ENCODE results near the gene STK31. TPM values are rescaled to one million over a fixed set of nuclear protein-coding genes. Genes with fewer than 3 reads are reported as not detected.
"Not testable (repeated sequence)": the region's sequence is repeated elsewhere in the genome, so short reads cannot be mapped to it uniquely, and the experiment has no call there.

Gene STK31
- total and polyA plus RNA-seq, 4 experiments from 2014 or later, result 0.55 to 1.1 TPM; not detected in 2

- no peaks in the 10 kb centered on the region for H3K27me3 ChIP-seq (ENCODE audit: insufficient read depth, low read length)
- CTCF ChIA-PET (ENCODE audit: partially characterized antibody), result interaction anchor here (0.7 to 5.3 kb wide), 19 partner anchors 8 to 160 kb away, joined by 3 to 39 read pairs (median 4); no protein-coding TSS in a partner anchor
- Mint-ChIP-seq H3K36me3 (peaks cover 0 to 8% of the 10 kb centered on the region in 2 donors), H3K27me3 (peaks cover 0 to 4% of the 10 kb centered on the region in 2 donors), H3K4me3 (peak within 1 kb of the TSS; percentile 93 to 97 (median 96)), H3K27ac (peak within 1 kb of the TSS; percentile 78 to 93 (median 87)), H3K9me3 (peaks cover 0 to 2% (median 0%) of the 10 kb centered on the region in 8 donors), H3K4me1 (peaks cover 7 to 30% (median 16%) of the 10 kb centered on the region in 4 donors)
- H3K27ac ChIP-seq (ENCODE audit: low read depth, low read length), result peak within 1 kb of the TSS; percentile 68
- H3K4me1 ChIP-seq (ENCODE audit: insufficient read depth, low read length), result peaks cover 4% of the 10 kb centered on the region
- H3K36me3 ChIP-seq (ENCODE audit: insufficient read depth, low read length), result no peaks in the 10 kb centered on the region
- intact Hi-C loops (cut with micrococcal nuclease), result loop anchor here (1.0 to 10.0 kb wide), 5 partner anchors 17 to 1445 kb away; partner anchors contain the start of genes CCDC126, CYCS, MALSU1 and PALS2
- peak; percentile 71 to 86 (median 77) for DNase-seq
- POLR2A ChIA-PET (ENCODE audit: partially characterized antibody), result interaction anchor here (1.0 to 2.3 kb wide), 2 partner anchors 82 to 1446 kb away, joined by 3 to 17 read pairs; partner anchors contain the start of gene CCDC126
- no peaks in the 10 kb centered on the region for H3K9me3 ChIP-seq (ENCODE audit: control insufficient read depth in 1 of 2, low read length in 2 of 2)
- H3K4me3 ChIP-seq (ENCODE audit: low read length in 2 of 2), result peak within 1 kb of the TSS; percentile 79 to 83
Measured at GRCh38 chr7:23679898-23680413, 30.1 kb upstream of the STK31 start, which contains the start of gene FAM221A. Gene FAM221A (plus strand): TSS chr7:23680199. CDS start chr7:23680219, 20 bp downstream.

- H3K27ac ChIP-seq (ENCODE audit: low read depth, low read length), result peak overlapping the region; percentile 68
- H3K9me3 ChIP-seq (ENCODE audit: control insufficient read depth in 1 of 2, low read length in 2 of 2), result no peaks in the 10 kb centered on the region
- DNase-seq, result peak; percentile 41 to 55 (median 51)
- H3K27me3 ChIP-seq (ENCODE audit: insufficient read depth, low read length), result no peaks in the 10 kb centered on the region
- ChIA-PET POLR2A (ENCODE audit: partially characterized antibody) (interaction anchor here (1.0 to 2.3 kb wide), 2 partner anchors 83 to 1445 kb away, joined by 3 to 17 read pairs; partner anchors contain the start of gene CCDC126), CTCF (ENCODE audit: partially characterized antibody) (interaction anchor here (0.7 to 5.3 kb wide), 14 partner anchors 11 to 160 kb away, joined by 3 to 39 read pairs (median 3); no protein-coding TSS in a partner anchor)
- Mint-ChIP-seq H3K4me1 (peaks cover 8 to 30% (median 17%) of the 10 kb centered on the region in 4 donors), H3K4me3 (peak overlapping the region; percentile 93 to 97 (median 96)), H3K27ac (peak overlapping the region; percentile 78 to 93 (median 87)), H3K36me3 (peaks cover 0 to 10% of the 10 kb centered on the region in 2 donors), H3K27me3 (no peaks in the 10 kb centered on the region), H3K9me3 (no peaks in the 10 kb centered on the region)
- H3K4me3 ChIP-seq (ENCODE audit: low read length in 2 of 2), result peak overlapping the region; percentile 79 to 83
- intact Hi-C loops (cut with micrococcal nuclease), result loop anchor here (1.0 to 10.0 kb wide), 5 partner anchors 17 to 1444 kb away; partner anchors contain the start of genes CCDC126, CYCS, MALSU1 and PALS2
- no peaks in the 10 kb centered on the region for H3K36me3 ChIP-seq (ENCODE audit: insufficient read depth, low read length)
- peaks cover 4% of the 10 kb centered on the region for H3K4me1 ChIP-seq (ENCODE audit: insufficient read depth, low read length)
Measured at GRCh38 chr7:23680414-23681405, 29.3 kb upstream of the STK31 start.

GRCh38 chr7:23684041-23684440 is 26.0 kb upstream of the STK31 start:
- H3K27me3 ChIP-seq (ENCODE audit: insufficient read depth, low read length); H3K27me3 Mint-ChIP-seq; H3K9me3 ChIP-seq (ENCODE audit: control insufficient read depth in 1 of 2, low read length in 2 of 2); H3K4me3 ChIP-seq (ENCODE audit: low read length in 2 of 2); H3K4me1 ChIP-seq (ENCODE audit: insufficient read depth, low read length); POLR2A ChIA-PET (ENCODE audit: partially characterized antibody); DNase-seq; H3K36me3 ChIP-seq (ENCODE audit: insufficient read depth, low read length); H3K27ac ChIP-seq (ENCODE audit: low read depth, low read length); H3K4me3 Mint-ChIP-seq; H3K9me3 Mint-ChIP-seq: not testable (repeated sequence)
- Mint-ChIP-seq H3K27ac (peak overlapping the region in 1 of 7 donors; percentile 18), H3K36me3 (peaks cover 0 to 12% of the 10 kb centered on the region in 2 donors), H3K4me1 (peaks cover 9 to 28% (median 19%) of the 10 kb centered on the region in 4 donors)
- intact Hi-C loops (cut with micrococcal nuclease), result loop anchor here (5.0 to 10.0 kb wide), 2 partner anchors 888 to 1441 kb away; partner anchors contain the start of genes CYCS and PALS2
- CTCF ChIA-PET (ENCODE audit: partially characterized antibody), result interaction anchor here (1.1 to 1.4 kb wide), 5 partner anchors 10 to 137 kb away, joined by 3 to 7 read pairs (median 6); partner anchors contain the start of gene CCDC126

- no peaks in the 10 kb centered on the region for H3K27me3 Mint-ChIP-seq
- DNase-seq, result no peak
- ChIA-PET CTCF (ENCODE audit: partially characterized antibody) (interaction anchor here (1.3 to 3.6 kb wide), 4 partner anchors 11 to 88 kb away, joined by 3 to 25 read pairs (median 5); partner anchors contain the start of gene CCDC126), POLR2A (ENCODE audit: partially characterized antibody) (interaction anchor here (0.8 kb wide), 1 partner anchor 10 kb away, joined by 3 read pairs; no protein-coding TSS in a partner anchor)
- Histone ChIP-seq H3K9me3 (ENCODE audit: control insufficient read depth in 1 of 2, low read length in 2 of 2) (no peaks in the 10 kb centered on the region), H3K4me3 (ENCODE audit: low read length in 2 of 2) (no peak overlapping the region), H3K36me3 (ENCODE audit: insufficient read depth, low read length) (no peaks in the 10 kb centered on the region), H3K4me1 (ENCODE audit: insufficient read depth, low read length) (peaks cover 4% of the 10 kb centered on the region), H3K27me3 (ENCODE audit: insufficient read depth, low read length) (no peaks in the 10 kb centered on the region), H3K27ac (ENCODE audit: low read depth, low read length) (no peak overlapping the region)
- peaks cover 3 to 14% of the 10 kb centered on the region in 2 donors for H3K36me3 Mint-ChIP-seq
- no peak overlapping the region for H3K4me3 Mint-ChIP-seq
- H3K4me1 Mint-ChIP-seq, result peaks cover 8 to 19% (median 9%) of the 10 kb centered on the region in 4 donors
- peak overlapping the region in 1 of 7 donors; percentile 37 for H3K27ac Mint-ChIP-seq
- intact Hi-C loops (cut with micrococcal nuclease), result loop anchor here (10.0 kb wide), 1 partner anchor 1439 kb away; the partner anchor contains the start of gene CYCS
- no peaks in the 10 kb centered on the region for H3K9me3 Mint-ChIP-seq
Measured at GRCh38 chr7:23685731-23686130, 24.3 kb upstream of the STK31 start.

- ChIA-PET CTCF (ENCODE audit: partially characterized antibody) (interaction anchor here (1.3 to 3.6 kb wide), 5 partner anchors 8 to 89 kb away, joined by 3 to 25 read pairs (median 7); partner anchors contain the start of gene CCDC126), POLR2A (ENCODE audit: partially characterized antibody) (no interaction called here)
- Mint-ChIP-seq H3K36me3 (peaks cover 3 to 21% of the 10 kb centered on the region in 2 donors), H3K9me3 (no peaks in the 10 kb centered on the region), H3K27me3 (no peaks in the 10 kb centered on the region), H3K4me3 (no peak overlapping the region), H3K27ac (peak overlapping the region in 1 of 7 donors; percentile 35), H3K4me1 (peaks cover 4 to 12% (median 6%) of the 10 kb centered on the region in 4 donors)
- Histone ChIP-seq H3K9me3 (ENCODE audit: control insufficient read depth in 1 of 2, low read length in 2 of 2) (no peaks in the 10 kb centered on the region), H3K27me3 (ENCODE audit: insufficient read depth, low read length) (no peaks in the 10 kb centered on the region), H3K36me3 (ENCODE audit: insufficient read depth, low read length) (no peaks in the 10 kb centered on the region), H3K27ac (ENCODE audit: low read depth, low read length) (no peak overlapping the region), H3K4me3 (ENCODE audit: low read length in 2 of 2) (no peak overlapping the region), H3K4me1 (ENCODE audit: insufficient read depth, low read length) (no peaks in the 10 kb centered on the region)
- no peak for DNase-seq
- intact Hi-C loops (cut with micrococcal nuclease), result loop anchor here (10.0 kb wide), 1 partner anchor 1438 kb away; the partner anchor contains the start of gene CYCS
Measured at GRCh38 chr7:23687011-23687410, 23.0 kb upstream of the STK31 start.

GRCh38 chr7:23689165-23689564 is 20.9 kb upstream of the STK31 start:
- H3K9me3 ChIP-seq (ENCODE audit: control insufficient read depth in 1 of 2, low read length in 2 of 2), result no peaks in the 10 kb centered on the region
- ChIA-PET CTCF (ENCODE audit: partially characterized antibody) (interaction anchor here (3.6 kb wide), 1 partner anchor 8 kb away, joined by 25 read pairs; no protein-coding TSS in a partner anchor), POLR2A (ENCODE audit: partially characterized antibody) (interaction anchor here (0.6 kb wide), 1 partner anchor 394 kb away, joined by 3 read pairs; no protein-coding TSS in a partner anchor)
- no peaks in the 10 kb centered on the region for H3K27me3 ChIP-seq (ENCODE audit: insufficient read depth, low read length)
- H3K36me3 ChIP-seq (ENCODE audit: insufficient read depth, low read length), result no peaks in the 10 kb centered on the region
- H3K9me3 Mint-ChIP-seq, result peaks cover 0 to 4% (median 0%) of the 10 kb centered on the region in 8 donors
- no peaks in the 10 kb centered on the region for H3K4me1 ChIP-seq (ENCODE audit: insufficient read depth, low read length)
- DNase-seq, result no peak
- H3K27ac ChIP-seq (ENCODE audit: low read depth, low read length), result no peak overlapping the region
- H3K27ac Mint-ChIP-seq, result peak overlapping the region in 1 of 7 donors; percentile 32
- no peak overlapping the region for H3K4me3 ChIP-seq (ENCODE audit: low read length in 2 of 2)
- H3K4me1 Mint-ChIP-seq, result peaks cover 0 to 9% (median 5%) of the 10 kb centered on the region in 4 donors
- intact Hi-C loops (cut with micrococcal nuclease), result loop anchor here (10.0 kb wide), 1 partner anchor 1436 kb away; the partner anchor contains the start of gene CYCS
- H3K27me3 Mint-ChIP-seq, result no peaks in the 10 kb centered on the region
- peaks cover 16 to 30% of the 10 kb centered on the region in 2 donors for H3K36me3 Mint-ChIP-seq
- no peak overlapping the region for H3K4me3 Mint-ChIP-seq

All from CD4-positive, alpha-beta memory T cell (primary cell).